ENCODE measurements around the gene ALX4.

- TF ChIP-seq CTCF (IDR thresholded peaks at IDR 0.05; ENCODE audit: low read depth, low read length) (no peak), EZH2phosphoT487 (IDR thresholded peaks at IDR 0.05; ENCODE audit: low read depth) (no peak)
Observed at GRCh38 chr11:44271286-44271685, 38.7 kb downstream of the ALX4 start.
